GM12878 (cell line): ENCODE results near the gene ZNF507. TPM values are rescaled to one million over a fixed set of nuclear protein-coding genes. Genes with fewer than 3 reads are reported as not detected.

Experiments used
- ATAC-seq: fragments of 200-7000 bp; cut with Tn5 transposase; 3 replicates; pipeline ENCODE4 v1.9.1; 2020; ENCODE audit warnings: mild to moderate bottlenecking, moderate library complexity
- BruUV-seq: library from RNA; stranded (reverse); fragments of 400-500 nt; replicated peaks from 2 replicates; lab custom pipeline; 2021; lab: Mats Ljungman, UMichigan
- CTCF ChIA-PET: fragments of 300-600 bp; sonication (Branson Sonifier 250); formaldehyde crosslinking; extraction: SDS; loops from one replicate; lab custom pipeline; 2021; ENCODE audit warnings: inconsistent platforms; lab: Yijun Ruan, JAX
- POLR2A ChIA-PET: fragments of 350-600 bp; formaldehyde crosslinking; extraction: SDS; loops from one replicate; lab custom pipeline; 2021; ENCODE audit warnings: inconsistent platforms; lab: Charles Lee
- RAD21 ChIA-PET: fragments of 300-600 bp; sonication (Branson Sonifier 250); formaldehyde crosslinking; loops from one replicate; lab custom pipeline; 2023; ENCODE audit warnings: antibody characterized with exemption; ENCODE audit not compliant: unreplicated experiment; lab: Charles Lee
- SMC1A ChIA-PET: fragments of 300-600 bp; sonication (Branson Sonifier 250); formaldehyde crosslinking; loops from one replicate; lab custom pipeline; 2023; ENCODE audit not compliant: unreplicated experiment, uncharacterized antibody; lab: Charles Lee
- DNase-seq: peaks from one replicate; pipeline ENCODE4 v3.0.0-alpha.2; 2011; ENCODE audit warnings: low read depth, low spot score
- FAIRE-seq: peaks from 3 replicates; lab custom pipeline; 2011; peaks lifted over from hg19 to GRCh38; lab: Jason Lieb, UNC
- H2AFZ ChIP-seq: 2 replicates; pipeline ENCODE4 v1.6.0; 2011; ENCODE audit warnings: low read depth, low read length, control low read depth; ENCODE audit not compliant: control insufficient read depth
- H3K27ac ChIP-seq: 2 replicates; pipeline ENCODE4 v1.5.1; 2011; ENCODE audit warnings: control low read depth; ENCODE audit not compliant: control insufficient read depth, insufficient read depth
- H3K27me3 ChIP-seq, 2 experiments: replicated peaks in 1 of 2; 2 replicates each; pipeline versions ENCODE4 v1.6.0 to v1.6.1; 2011; ENCODE audit warnings: low read length in 1 of 2; ENCODE audit not compliant: control insufficient read depth in 2 of 2, insufficient read depth in 2 of 2
- H3K36me3 ChIP-seq, 2 experiments: 2 replicates each; pipeline ENCODE4 v1.5.1; 2011; ENCODE audit warnings: low read length in 1 of 2; ENCODE audit not compliant: control insufficient read depth in 2 of 2, insufficient read depth in 2 of 2
- H3K4me1 ChIP-seq: 2 replicates; pipeline ENCODE4 v1.6.1; 2011; ENCODE audit warnings: mild to moderate bottlenecking, low read length, moderate library complexity, mixed read lengths; ENCODE audit not compliant: control insufficient read depth, insufficient read depth
- H3K4me2 ChIP-seq: 2 replicates; pipeline ENCODE4 v1.6.0; 2011; ENCODE audit warnings: control low read depth; ENCODE audit not compliant: control insufficient read depth, insufficient read depth
- H3K4me3 ChIP-seq: fragments of 200-600 bp; sonication (generic); 2 replicates; pipeline ENCODE4 v1.5.1; 2016
- H3K79me2 ChIP-seq: 2 replicates; pipeline ENCODE4 v1.6.0; 2011; ENCODE audit warnings: low read length; ENCODE audit not compliant: control insufficient read depth, insufficient read depth
- H3K9ac ChIP-seq: 2 replicates; pipeline ENCODE4 v1.8.0; 2011; ENCODE audit warnings: low read length, control low read depth, mixed read lengths; ENCODE audit not compliant: control insufficient read depth, insufficient read depth
- H3K9me3 ChIP-seq: replicated peaks from 3 replicates; pipeline ENCODE4 v1.5.1; 2011; ENCODE audit warnings: mild to moderate bottlenecking, low read length; ENCODE audit not compliant: control insufficient read depth, insufficient read depth
- H4K20me1 ChIP-seq: 2 replicates; pipeline ENCODE4 v1.6.0; 2011; ENCODE audit not compliant: control insufficient read depth, insufficient read depth
- ATF2 ChIP-seq: IDR thresholded peaks from 2 replicates; pipeline ENCODE4 v1.6.1; 2012; ENCODE audit warnings: low read length, inconsistent platforms
- BACH1 ChIP-seq: fragments of 450-650 bp; IDR thresholded peaks from 2 replicates; pipeline ENCODE4 v1.6.1; 2017; ENCODE audit warnings: mild to moderate bottlenecking, borderline replicate concordance
- BRCA1 ChIP-seq: IDR thresholded peaks from 2 replicates; pipeline ENCODE4 v1.6.1; 2011; ENCODE audit warnings: low read depth, low read length, improper control_type of control experiment
- CHD1 ChIP-seq: IDR thresholded peaks from 2 replicates; pipeline ENCODE4 v1.6.1; 2012; ENCODE audit warnings: low read depth, low read length, improper control_type of control experiment
- CHD4 ChIP-seq: fragments of 200-600 bp; sonication (generic); IDR thresholded peaks from 2 replicates; pipeline ENCODE4 v1.6.1; 2016; ENCODE audit warnings: mild to moderate bottlenecking
- GATAD2B ChIP-seq: fragments of 450-650 bp; conservative IDR thresholded peaks from 2 replicates; pipeline ENCODE4 v1.6.1; 2017; ENCODE audit warnings: low read depth, mild to moderate bottlenecking, moderate library complexity
- JUND ChIP-seq: IDR thresholded peaks from 2 replicates; pipeline ENCODE4 v1.6.1; 2012; ENCODE audit warnings: low read depth, mild to moderate bottlenecking, low read length, improper control_type of control experiment, moderate library complexity
- PKNOX1 ChIP-seq: fragments of 450-650 bp; IDR thresholded peaks from 2 replicates; pipeline ENCODE4 v1.6.1; 2016; ENCODE audit warnings: mild to moderate bottlenecking
- SKIL ChIP-seq: fragments of 450-650 bp; IDR thresholded peaks from 2 replicates; pipeline ENCODE4 v1.6.1; 2017; ENCODE audit warnings: mild to moderate bottlenecking, low read depth, inconsistent platforms; ENCODE audit not compliant: poor library complexity, severe bottlenecking
- TARDBP ChIP-seq: IDR thresholded peaks from 2 replicates; pipeline ENCODE4 v1.6.1; 2016; ENCODE audit warnings: borderline replicate concordance
- TCF3 ChIP-seq: IDR thresholded peaks from 2 replicates; pipeline ENCODE4 v1.6.1; 2012; ENCODE audit warnings: low read depth, mild to moderate bottlenecking, low read length, borderline replicate concordance; ENCODE audit not compliant: insufficient read depth
- USF1 ChIP-seq: IDR thresholded peaks from 2 replicates; pipeline ENCODE4 v1.6.1; 2011; ENCODE audit warnings: borderline replicate concordance, low read depth, mild to moderate bottlenecking, moderate library complexity, mixed read lengths, low read length; ENCODE audit not compliant: insufficient read depth; ENCODE audit errors: extremely low read length
- USF2 ChIP-seq: IDR thresholded peaks from 2 replicates; pipeline ENCODE4 v1.6.1; 2011; ENCODE audit warnings: low read depth, low read length, improper control_type of control experiment, borderline replicate concordance
- ZBTB4 ChIP-seq: fragments of 450-650 bp; formaldehyde crosslinking; IDR thresholded peaks from 2 replicates; pipeline ENCODE4 v1.4.0; 2022; ENCODE audit warnings: mild to moderate bottlenecking, moderate library complexity
- ZZZ3 ChIP-seq: IDR thresholded peaks from 2 replicates; pipeline ENCODE4 v1.6.1; 2011; ENCODE audit warnings: low read depth; ENCODE audit not compliant: control insufficient read depth, insufficient read length
- WGBS: methylation state at CpG from one replicate; pipeline ENCODE4 v1.1.6; 2016; ENCODE audit warnings: low lambda C conversion rate; ENCODE audit not compliant: insufficient replicate concordance, insufficient coverage; ENCODE audit errors: missing lambda C conversion rate; 5-methylcytosine and 5-hydroxymethylcytosine counted together
- in situ Hi-C: fragments of 300-500 bp; cut with MboI; formaldehyde crosslinking; loops from 9 replicates; pipeline ENCODE4 v1.14.3; 2018; ENCODE audit warnings: mixed read lengths
- intact Hi-C: fragments of 100-400 bp; cut with micrococcal nuclease; formaldehyde crosslinking; loops from one replicate; pipeline ENCODE4 v1.14.2; 2022; ENCODE audit not compliant: unreplicated experiment
- polyA plus RNA-seq, 11 experiments: library from polyadenylated mRNA; depleted of rRNA in 4 of 11; unstranded in 6 of 11; stranded (reverse) in 5 of 11; fragments of >200 nt; fragmentation: Nextera tagmentation in 4 of 11; fragmentation: Illumina TruSeq in 1 of 11; extraction: Ambion mirVana in 4 of 11; extraction: Trizol in 1 of 11; gene quantifications; 1 replicate in 1 of 11; 2 replicates in 10 of 11; pipeline versions ENCODE4 v1.2.1 to v1.2.3, GENCODE V29; 2011 to 2016; ENCODE audit warnings: inconsistent platforms in 2 of 11, missing spikeins in 2 of 11, low read depth in 1 of 11
- total RNA-seq, 4 experiments: library from RNA; depleted of rRNA in 3 of 4; stranded (reverse); fragments of >200 nt in 3 of 4; fragmentation: Illumina TruSeq in 1 of 4; extraction: Trizol in 1 of 4; gene quantifications; 2 replicates each; pipeline versions ENCODE4 v1.2.1 to v1.2.3, GENCODE V29; 2013 to 2021

ZNF507 gene
- total and polyA plus RNA-seq, 10 of the 15 experiments (the other 5 are each of a cell fraction or from before 2014, with no cell fraction given), result 2.3 to 18.4 (median 10.1) TPM

- H3K4me3 ChIP-seq, result no peak overlapping the region
- 84% methylated on average over 3 of the region's 3 CpGs for WGBS
- in situ Hi-C loops (no loop called here), intact Hi-C loops (no loop called here)
- ATAC-seq (no peak), FAIRE-seq (no peak), DNase-seq (no peak)
- ChIA-PET SMC1A (no interaction called here), RAD21 (no interaction called here), POLR2A (no interaction called here), CTCF (no interaction called here)
- H3K79me2 ChIP-seq, result no peaks in the 10 kb centered on the region
- no peak overlapping the region for H3K27ac ChIP-seq
- no peak overlapping the region for H2AFZ ChIP-seq
- H3K27me3 ChIP-seq, result no peaks in the 10 kb centered on the region
- no peaks in the 10 kb centered on the region for H4K20me1 ChIP-seq
- no peak overlapping the region for H3K4me2 ChIP-seq
- BruUV-seq, result no TSS peak
- H3K36me3 ChIP-seq, result peaks cover 7 to 29% of the 10 kb centered on the region in 2 experiments
- no peaks in the 10 kb centered on the region for H3K4me1 ChIP-seq
- no peaks in the 10 kb centered on the region for H3K9me3 ChIP-seq
- H3K9ac ChIP-seq, result no peak overlapping the region
- TF ChIP-seq ZZZ3, result no peak
- no peak for TF ChIP-seq BRCA1
- TF ChIP-seq PKNOX1, result no peak
- TF ChIP-seq JUND, result no peak
- TF ChIP-seq USF1, result no peak
- TF ChIP-seq SKIL, result no peak
- TF ChIP-seq CHD1, result no peak
- no peak for TF ChIP-seq USF2
- TF ChIP-seq TCF3, result no peak
- no peak for TF ChIP-seq GATAD2B
- no peak for TF ChIP-seq ZBTB4 (CRISPR knock-in tag)
- no peak for TF ChIP-seq BACH1
- TF ChIP-seq TARDBP, result no peak
- no peak for TF ChIP-seq ATF2
- no peak for TF ChIP-seq CHD4
These were observed 34.9 kb downstream of the ZNF507 start for GRCh38 chr19:32380269-32380668.
